WERI-Rb-1 (cell line): ENCODE measurements around the gene MRPL55.

Source experiments
- DNase-seq: peaks from one replicate; pipeline ENCODE4 v3.0.0-alpha.2; 2020
- H3K27ac ChIP-seq: fragments of 250-450 bp; sonication (Bioruptor Pico); 2 replicates; pipeline ENCODE4 v1.5.1; 2020; ENCODE audit warnings: mild to moderate bottlenecking, moderate library complexity
- H3K27me3 ChIP-seq: fragments of 250-450 bp; sonication (Bioruptor Pico); 2 replicates; pipeline ENCODE4 v1.5.1; 2021; ENCODE audit warnings: mild to moderate bottlenecking, low read depth, moderate library complexity; ENCODE audit not compliant: insufficient read depth, severe bottlenecking
- H3K36me3 ChIP-seq: fragments of 250-450 bp; sonication (Bioruptor Pico); 2 replicates; pipeline ENCODE4 v1.5.1; 2020; ENCODE audit warnings: mild to moderate bottlenecking, moderate library complexity
- H3K4me3 ChIP-seq: 2 replicates; pipeline ENCODE4 v1.5.1; 2011; ENCODE audit warnings: low read depth, mild to moderate bottlenecking, control low read depth, low read length
- H3K9me3 ChIP-seq: fragments of 250-450 bp; sonication (Bioruptor Pico); 2 replicates; pipeline ENCODE4 v1.5.1; 2021; ENCODE audit warnings: mild to moderate bottlenecking, moderate library complexity; ENCODE audit not compliant: severe bottlenecking
- CTCF ChIP-seq: IDR thresholded peaks from 2 replicates; pipeline ENCODE4 v1.5.1; 2011; ENCODE audit warnings: low read depth, mild to moderate bottlenecking, control low read depth, inconsistent platforms, low read length

Gene MRPL55

GRCh38 chr1:228097333-228098081, 11.6 kb downstream of the MRPL55 start:
- Histone ChIP-seq H3K36me3 (peaks cover 11% of the 10 kb centered on the region), H3K27me3 (no peaks in the 10 kb centered on the region), H3K9me3 (no peaks in the 10 kb centered on the region), H3K27ac (no peak overlapping the region), H3K4me3 (no peak overlapping the region)
- no peak for TF ChIP-seq CTCF
- no peak for DNase-seq

- H3K9me3 ChIP-seq: no peaks in the 10 kb centered on the region
- DNase-seq: no peak
- no peak overlapping the region for H3K27ac ChIP-seq
- H3K36me3 ChIP-seq: peaks cover 11% of the 10 kb centered on the region
- no peak for TF ChIP-seq CTCF
- H3K4me3 ChIP-seq: no peak overlapping the region
- H3K27me3 ChIP-seq: no peaks in the 10 kb centered on the region
Measured at GRCh38 chr1:228096416-228097332, 12.4 kb downstream of the MRPL55 start.

- H3K4me3 ChIP-seq: no peak overlapping the region
- no peak for TF ChIP-seq CTCF
- no peaks in the 10 kb centered on the region for H3K9me3 ChIP-seq
- H3K36me3 ChIP-seq: peaks cover 11% of the 10 kb centered on the region
- no peaks in the 10 kb centered on the region for H3K27me3 ChIP-seq
- DNase-seq: no peak
- H3K27ac ChIP-seq: no peak overlapping the region
Measured at GRCh38 chr1:228095938-228096337, 13.2 kb downstream of the MRPL55 start.

- DNase-seq: no peak
- no peak overlapping the region for H3K27ac ChIP-seq
- no peak overlapping the region for H3K4me3 ChIP-seq
- H3K9me3 ChIP-seq: no peaks in the 10 kb centered on the region
- TF ChIP-seq CTCF: no peak
- peaks cover 9% of the 10 kb centered on the region for H3K36me3 ChIP-seq
- H3K27me3 ChIP-seq: no peaks in the 10 kb centered on the region
Measured at GRCh38 chr1:228095161-228095560, 13.9 kb downstream of the MRPL55 start.

GRCh38 chr1:228094432-228095016, 14.6 kb downstream of the MRPL55 start:
- DNase-seq: no peak
- TF ChIP-seq CTCF: no peak
- H3K27ac ChIP-seq: no peak overlapping the region
- no peaks in the 10 kb centered on the region for H3K9me3 ChIP-seq
- H3K4me3 ChIP-seq: no peak overlapping the region
- no peaks in the 10 kb centered on the region for H3K27me3 ChIP-seq
- peaks cover 7% of the 10 kb centered on the region for H3K36me3 ChIP-seq
